Panc1 (cell line): ENCODE results near the gene MCU. TPM values are rescaled to one million over a fixed set of nuclear protein-coding genes. Genes with fewer than 3 reads are reported as not detected.
"Not testable (repeated sequence)": the region's sequence is repeated elsewhere in the genome, so short reads cannot be mapped to it uniquely, and the experiment has no call there.

ENCODE experiments used
- ATAC-seq: fragments of 200-7000 bp; cut with Tn5 transposase; 2 replicates; pipeline ENCODE4 v1.9.1; 2020; ENCODE audit warnings: mild to moderate bottlenecking, moderate library complexity
- BruUV-seq: library from RNA; stranded (reverse); fragments of 400-500 nt; replicated peaks from 2 replicates; lab custom pipeline; 2021; lab: Mats Ljungman, UMichigan
- CTCF ChIA-PET: fragments of 300-600 bp; sonication (Branson Sonifier 250); formaldehyde crosslinking; loops from one replicate; lab custom pipeline; 2022; ENCODE audit warnings: antibody characterized with exemption; lab: Charles Lee
- POLR2A ChIA-PET: fragments of 300-600 bp; sonication (Branson Sonifier 250); formaldehyde crosslinking; loops from one replicate; lab custom pipeline; 2022; ENCODE audit warnings: antibody characterized with exemption; lab: Charles Lee
- DNase-seq: peaks from one replicate; pipeline ENCODE4 v3.0.0-alpha.2; 2010; ENCODE audit warnings: low read depth, low spot score
- H3K27ac ChIP-seq: 2 replicates; pipeline ENCODE4 v1.5.1; 2011; ENCODE audit warnings: mild to moderate bottlenecking, low read length, inconsistent platforms
- H3K27me3 ChIP-seq: fragments of 200-500 bp; sonication (Bioruptor generic); 2 replicates; pipeline ENCODE4 v1.6.0; 2014; ENCODE audit warnings: low read length, inconsistent platforms; ENCODE audit not compliant: control insufficient read depth, insufficient read depth
- H3K36me3 ChIP-seq: fragments of 200-500 bp; sonication (Bioruptor generic); 2 replicates; pipeline ENCODE4 v1.5.1; 2014; ENCODE audit warnings: inconsistent platforms, mild to moderate bottlenecking, low read length, moderate library complexity; ENCODE audit not compliant: control insufficient read depth, insufficient read depth
- H3K4me1 ChIP-seq: 2 replicates; pipeline ENCODE4 v1.5.1; 2011; ENCODE audit warnings: inconsistent platforms, mild to moderate bottlenecking, low read length, moderate library complexity; ENCODE audit not compliant: control insufficient read depth, insufficient read depth
- H3K4me3 ChIP-seq, 2 experiments: 2 replicates each; pipeline ENCODE4 v1.5.1; 2011 to 2012; ENCODE audit warnings: low read depth in 2 of 2, low read length in 2 of 2, mild to moderate bottlenecking in 2 of 2, inconsistent platforms in 1 of 2, moderate library complexity in 1 of 2
- H3K9me3 ChIP-seq: fragments of 200-500 bp; sonication (Bioruptor generic); 2 replicates; pipeline ENCODE4 v1.5.1; 2014; ENCODE audit warnings: low read depth, mild to moderate bottlenecking, inconsistent platforms, low read length, moderate library complexity; ENCODE audit not compliant: control insufficient read depth, insufficient read depth
- POLR2AphosphoS5 ChIP-seq: IDR thresholded peaks from 2 replicates; pipeline ENCODE4 v1.6.1; 2012; ENCODE audit warnings: mild to moderate bottlenecking, low read depth, low read length, moderate library complexity
- SIN3A ChIP-seq: IDR thresholded peaks from 2 replicates; pipeline ENCODE4 v1.6.1; 2012; ENCODE audit warnings: low read depth, mild to moderate bottlenecking, low read length, moderate library complexity, borderline replicate concordance; ENCODE audit not compliant: insufficient read depth
- TCF7L2 ChIP-seq: IDR thresholded peaks from 2 replicates; pipeline ENCODE4 v1.6.1; 2011; ENCODE audit warnings: mild to moderate bottlenecking, low read depth, low read length, inconsistent platforms
- in situ Hi-C: cut with HindIII; loops from 2 replicates; pipeline ENCODE4 v1.10.0; 2016; ENCODE audit warnings: low sequenced_read_pairs, low pct_unique_long_range_greater_than_20kb
- intact Hi-C: fragments of 100-400 bp; cut with micrococcal nuclease; formaldehyde crosslinking; loops from one replicate; pipeline ENCODE4 v1.10.0; 2022; ENCODE audit not compliant: unreplicated experiment
- total RNA-seq: library from RNA; stranded (reverse); gene quantifications from one replicate; pipeline ENCODE4 v1.2.1, GENCODE V29; 2021; ENCODE audit not compliant: unreplicated experiment
- TF ChIP-seq, protein P1 (sequence below), 2 experiments: IDR thresholded peaks; 2 replicates each; pipeline ENCODE4 v1.6.1; 2011 to 2012; ENCODE audit warnings: low read depth in 2 of 2, control low read depth in 1 of 2, low read length in 1 of 2, mild to moderate bottlenecking in 1 of 2, moderate library complexity in 1 of 2; ENCODE audit not compliant: insufficient read depth in 1 of 2
- TF ChIP-seq, protein P2 (sequence below): fragments of 450-650 bp; IDR thresholded peaks from 2 replicates; pipeline ENCODE4 v1.5.1; 2017; ENCODE audit warnings: mild to moderate bottlenecking

MCU gene
- total RNA-seq, 1 experiment from 2014 or later, result 31.6 TPM

DNA sequence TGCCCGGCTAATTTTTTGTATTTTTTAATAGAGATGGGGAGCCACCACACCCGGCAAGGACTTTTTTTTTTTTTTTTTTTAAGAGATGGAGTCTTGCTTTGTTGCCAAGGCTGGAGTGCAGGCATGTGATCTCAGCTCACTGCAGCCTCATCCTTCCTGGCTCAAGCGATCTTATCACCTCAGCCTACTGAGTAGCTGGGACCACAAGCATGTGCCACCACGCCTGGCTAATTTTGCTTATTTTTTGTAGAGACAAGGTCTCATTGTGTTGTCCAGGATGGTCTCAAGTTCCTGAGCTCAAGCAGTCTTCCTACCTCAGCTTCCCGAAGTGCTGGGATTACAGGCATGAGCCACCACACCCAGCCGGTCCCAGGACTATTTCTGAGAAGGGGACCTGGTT lies 9.3 kb upstream of the MCU start:
- no peaks in the 10 kb centered on the region for H3K36me3 ChIP-seq
- no peaks in the 10 kb centered on the region for H3K27me3 ChIP-seq
- no peak for DNase-seq
- no peaks in the 10 kb centered on the region for H3K4me1 ChIP-seq
- no peak overlapping the region for H3K27ac ChIP-seq
- H3K9me3 ChIP-seq, result no peaks in the 10 kb centered on the region
- intact Hi-C loops, result no loop called here
- POLR2A ChIA-PET, result interaction anchor here (1.2 kb wide), 1 partner anchor 9 kb away, joined by 5 read pairs; the partner anchor contains the start of gene MCU
- BruUV-seq, result no TSS peak
- H3K4me3 ChIP-seq, result no peak overlapping the region
- in situ Hi-C loops, result no loop called here
- no peak for TF ChIP-seq POLR2AphosphoS5
- TF ChIP-seq SIN3A, result no peak
- TF ChIP-seq, protein P1, sequence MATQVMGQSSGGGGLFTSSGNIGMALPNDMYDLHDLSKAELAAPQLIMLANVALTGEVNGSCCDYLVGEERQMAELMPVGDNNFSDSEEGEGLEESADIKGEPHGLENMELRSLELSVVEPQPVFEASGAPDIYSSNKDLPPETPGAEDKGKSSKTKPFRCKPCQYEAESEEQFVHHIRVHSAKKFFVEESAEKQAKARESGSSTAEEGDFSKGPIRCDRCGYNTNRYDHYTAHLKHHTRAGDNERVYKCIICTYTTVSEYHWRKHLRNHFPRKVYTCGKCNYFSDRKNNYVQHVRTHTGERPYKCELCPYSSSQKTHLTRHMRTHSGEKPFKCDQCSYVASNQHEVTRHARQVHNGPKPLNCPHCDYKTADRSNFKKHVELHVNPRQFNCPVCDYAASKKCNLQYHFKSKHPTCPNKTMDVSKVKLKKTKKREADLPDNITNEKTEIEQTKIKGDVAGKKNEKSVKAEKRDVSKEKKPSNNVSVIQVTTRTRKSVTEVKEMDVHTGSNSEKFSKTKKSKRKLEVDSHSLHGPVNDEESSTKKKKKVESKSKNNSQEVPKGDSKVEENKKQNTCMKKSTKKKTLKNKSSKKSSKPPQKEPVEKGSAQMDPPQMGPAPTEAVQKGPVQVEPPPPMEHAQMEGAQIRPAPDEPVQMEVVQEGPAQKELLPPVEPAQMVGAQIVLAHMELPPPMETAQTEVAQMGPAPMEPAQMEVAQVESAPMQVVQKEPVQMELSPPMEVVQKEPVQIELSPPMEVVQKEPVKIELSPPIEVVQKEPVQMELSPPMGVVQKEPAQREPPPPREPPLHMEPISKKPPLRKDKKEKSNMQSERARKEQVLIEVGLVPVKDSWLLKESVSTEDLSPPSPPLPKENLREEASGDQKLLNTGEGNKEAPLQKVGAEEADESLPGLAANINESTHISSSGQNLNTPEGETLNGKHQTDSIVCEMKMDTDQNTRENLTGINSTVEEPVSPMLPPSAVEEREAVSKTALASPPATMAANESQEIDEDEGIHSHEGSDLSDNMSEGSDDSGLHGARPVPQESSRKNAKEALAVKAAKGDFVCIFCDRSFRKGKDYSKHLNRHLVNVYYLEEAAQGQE (IDR thresholded peaks at IDR 0.05; ENCODE audit: insufficient read depth in 1 of 2, low read depth in 2 of 2, low read length in 1 of 2), result no peak
- no peak for TF ChIP-seq TCF7L2
- TF ChIP-seq, protein P2, sequence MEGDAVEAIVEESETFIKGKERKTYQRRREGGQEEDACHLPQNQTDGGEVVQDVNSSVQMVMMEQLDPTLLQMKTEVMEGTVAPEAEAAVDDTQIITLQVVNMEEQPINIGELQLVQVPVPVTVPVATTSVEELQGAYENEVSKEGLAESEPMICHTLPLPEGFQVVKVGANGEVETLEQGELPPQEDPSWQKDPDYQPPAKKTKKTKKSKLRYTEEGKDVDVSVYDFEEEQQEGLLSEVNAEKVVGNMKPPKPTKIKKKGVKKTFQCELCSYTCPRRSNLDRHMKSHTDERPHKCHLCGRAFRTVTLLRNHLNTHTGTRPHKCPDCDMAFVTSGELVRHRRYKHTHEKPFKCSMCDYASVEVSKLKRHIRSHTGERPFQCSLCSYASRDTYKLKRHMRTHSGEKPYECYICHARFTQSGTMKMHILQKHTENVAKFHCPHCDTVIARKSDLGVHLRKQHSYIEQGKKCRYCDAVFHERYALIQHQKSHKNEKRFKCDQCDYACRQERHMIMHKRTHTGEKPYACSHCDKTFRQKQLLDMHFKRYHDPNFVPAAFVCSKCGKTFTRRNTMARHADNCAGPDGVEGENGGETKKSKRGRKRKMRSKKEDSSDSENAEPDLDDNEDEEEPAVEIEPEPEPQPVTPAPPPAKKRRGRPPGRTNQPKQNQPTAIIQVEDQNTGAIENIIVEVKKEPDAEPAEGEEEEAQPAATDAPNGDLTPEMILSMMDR, result no peak
- ATAC-seq, result no peak
- CTCF ChIA-PET, result no interaction called here

DNA sequence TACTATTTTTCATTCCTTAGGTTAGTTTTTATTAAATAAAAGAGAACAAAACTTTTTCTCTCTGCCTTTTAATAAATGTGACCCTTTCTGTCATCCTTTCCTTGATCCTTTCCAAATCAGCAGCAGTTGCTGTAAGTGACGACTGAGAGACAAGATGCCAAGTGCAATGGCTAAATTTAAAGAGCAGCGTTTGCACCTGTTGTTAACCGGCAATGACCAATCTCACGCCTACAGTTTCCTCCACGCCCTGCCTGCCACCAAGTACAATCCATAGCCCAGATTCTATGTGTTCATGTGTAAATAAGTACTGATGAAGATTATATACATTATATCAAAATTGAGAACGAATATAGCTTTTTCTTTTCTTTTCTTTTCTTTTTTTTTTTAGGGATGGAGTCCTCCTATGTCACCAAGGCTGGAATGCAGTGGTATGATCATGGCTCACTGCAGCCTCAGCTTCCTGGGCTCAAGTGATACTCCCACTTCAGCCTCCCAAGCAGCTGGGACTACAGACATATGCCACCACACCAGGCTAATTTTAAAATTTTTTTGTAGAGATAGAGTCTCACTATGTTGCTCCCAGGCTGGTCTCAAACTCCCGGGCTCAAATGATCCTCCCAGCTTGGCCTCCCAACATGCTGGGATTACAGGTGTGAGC lies 6.5 kb upstream of the MCU start:
- in situ Hi-C loops (no loop called here), intact Hi-C loops (no loop called here)
- no peak for ATAC-seq
- H3K4me1 ChIP-seq, result peaks cover 5% of the 10 kb centered on the region; the same call in 1 of the 2 replicates
- H3K36me3 ChIP-seq, result no peaks in the 10 kb centered on the region
- no peak for DNase-seq
- POLR2A ChIA-PET, result interaction anchor here (0.7 kb wide), 1 partner anchor 59 kb away, joined by 3 read pairs; no protein-coding TSS in a partner anchor
- CTCF ChIA-PET, result no interaction called here
- no peaks in the 10 kb centered on the region for H3K9me3 ChIP-seq
- no TSS peak for BruUV-seq
- no peaks in the 10 kb centered on the region for H3K27me3 ChIP-seq
- H3K4me3 ChIP-seq, result no peak overlapping the region
- H3K27ac ChIP-seq, result no peak overlapping the region
- TF ChIP-seq SIN3A, result no peak
- TF ChIP-seq, protein P1 (IDR thresholded peaks at IDR 0.05; ENCODE audit: insufficient read depth in 1 of 2, low read depth in 2 of 2, low read length in 1 of 2), result no peak
- TF ChIP-seq POLR2AphosphoS5, result no peak
- TF ChIP-seq TCF7L2, result no peak
- TF ChIP-seq, protein P2, result no peak

DNA sequence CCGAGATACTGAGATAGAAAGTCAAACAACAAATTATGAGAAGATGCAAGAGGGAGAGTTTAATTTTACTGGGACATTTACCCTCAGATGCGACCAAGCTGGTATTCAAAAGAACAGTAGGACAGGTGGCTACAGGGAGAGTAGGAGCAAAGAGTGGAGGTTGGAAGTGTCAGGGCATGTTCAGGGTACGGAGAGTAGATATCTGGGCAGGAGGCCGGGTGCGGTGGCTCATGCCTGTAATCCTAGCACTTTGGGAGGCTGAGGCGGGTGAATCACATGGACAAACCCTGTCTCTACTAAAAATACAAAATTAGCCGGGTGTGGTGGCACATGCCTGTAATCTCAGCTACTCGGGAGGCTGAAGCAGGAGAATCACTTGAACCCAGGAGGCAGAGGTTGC lies 5.5 kb upstream of the MCU start:
- in situ Hi-C loops, POLR2A ChIA-PET, CTCF ChIA-PET, BruUV-seq, H3K9me3 ChIP-seq, H3K36me3 ChIP-seq, intact Hi-C loops, H3K4me1 ChIP-seq, ATAC-seq, H3K27ac ChIP-seq, H3K4me3 ChIP-seq, H3K27me3 ChIP-seq, DNase-seq: not testable (repeated sequence)
